ENCODE data around the gene CEP170B.

CEP170B gene

DNA sequence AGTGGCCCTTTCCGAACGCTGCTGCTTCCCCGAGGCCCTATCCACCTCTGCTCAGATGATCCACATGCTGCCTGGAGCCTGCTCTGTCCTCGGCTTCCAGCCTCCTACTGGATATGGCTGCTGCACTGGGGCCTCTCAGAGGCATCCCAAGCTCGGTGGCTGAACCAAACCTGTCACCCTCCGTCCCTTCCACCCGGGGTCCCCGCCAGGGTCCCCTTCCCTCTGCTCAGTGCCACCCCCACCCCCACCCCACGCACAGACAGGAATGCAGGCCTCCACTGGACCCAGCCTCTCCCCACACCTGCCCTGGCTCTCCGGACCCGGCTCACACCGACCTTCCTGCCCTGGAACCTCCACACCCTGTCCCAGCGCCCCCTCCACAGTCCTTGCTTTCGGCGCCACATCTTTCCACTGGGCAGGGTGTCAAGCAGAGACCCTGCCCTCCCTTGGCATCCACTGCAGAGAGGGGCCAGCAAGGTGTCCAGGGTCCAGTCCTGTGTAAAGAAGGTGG is 6.1 kb downstream of the CEP170B start:
- no peak for DNase-seq (ENCODE audit: insufficient read length)
- no peak for TF ChIP-seq POLR2A (IDR thresholded peaks at IDR 0.05; ENCODE audit: low read depth, low read length)
- no peak for TF ChIP-seq TAF1 (IDR thresholded peaks at IDR 0.05; ENCODE audit: borderline replicate concordance, low read depth, low read length)
- TF ChIP-seq POLR2AphosphoS5 (IDR thresholded peaks at IDR 0.05; ENCODE audit: low read depth, low read length), result no peak
- no peak for FAIRE-seq

- TF ChIP-seq POLR2A (IDR thresholded peaks at IDR 0.05; ENCODE audit: low read depth, low read length), result no peak
- no peak for TF ChIP-seq POLR2AphosphoS5 (IDR thresholded peaks at IDR 0.05; ENCODE audit: low read depth, low read length)
- TF ChIP-seq TAF1 (IDR thresholded peaks at IDR 0.05; ENCODE audit: borderline replicate concordance, low read depth, low read length), result no peak
- peak; percentile 89 for FAIRE-seq
- no peak for DNase-seq (ENCODE audit: insufficient read length)
Observed at GRCh38 chr14:104871656-104872468, 6.8 kb downstream of the CEP170B start.

DNA sequence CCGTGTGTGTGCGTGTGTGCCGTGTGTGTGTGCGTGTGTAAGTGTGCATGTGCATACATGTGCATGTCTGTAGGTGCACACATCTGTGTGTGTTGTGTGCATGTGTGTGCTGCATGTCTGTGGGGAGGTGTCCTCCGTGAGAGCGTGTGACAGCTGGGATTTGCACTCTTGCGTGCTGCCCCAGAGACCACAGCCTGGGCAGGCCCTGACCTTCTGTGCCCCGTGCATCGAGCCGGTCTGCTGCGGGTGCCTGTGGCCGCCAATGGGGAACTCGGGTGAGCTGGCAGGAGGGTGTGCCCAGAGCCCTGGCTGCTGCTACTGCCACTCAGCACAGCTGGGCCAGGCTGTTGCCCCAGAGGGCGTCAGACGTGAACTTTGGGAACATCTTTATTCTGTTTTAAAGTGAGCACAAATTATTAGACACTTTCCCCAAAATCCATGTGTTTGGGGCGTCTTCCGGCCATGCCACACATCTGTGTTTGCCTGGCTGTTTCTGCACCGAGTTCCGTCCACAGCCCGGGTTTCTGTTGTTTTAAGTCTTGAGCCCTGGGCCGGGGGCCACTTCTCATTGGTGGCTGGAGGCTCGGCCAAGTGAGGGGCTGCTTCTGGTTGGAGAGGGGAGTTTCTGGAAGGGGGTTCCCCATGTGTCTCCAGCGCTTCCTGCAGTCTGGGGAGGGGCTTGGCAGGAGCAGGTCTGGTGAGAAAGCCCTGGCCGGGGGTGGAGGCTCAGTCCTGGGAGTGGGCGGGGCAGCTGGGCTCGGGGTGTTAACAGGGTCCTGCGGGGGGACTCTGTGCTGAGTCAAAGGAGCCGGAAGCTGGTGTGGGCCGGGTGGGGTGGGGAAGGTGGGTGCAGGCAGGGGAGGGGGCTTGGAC is 7.6 kb downstream of the CEP170B start:
- FAIRE-seq (no peak), DNase-seq (ENCODE audit: insufficient read length) (no peak)
- no peak for TF ChIP-seq POLR2AphosphoS5 (IDR thresholded peaks at IDR 0.05; ENCODE audit: low read depth, low read length)

- FAIRE-seq, result no peak
- no peak for DNase-seq (ENCODE audit: insufficient read length)
- TF ChIP-seq POLR2AphosphoS5 (IDR thresholded peaks at IDR 0.05; ENCODE audit: low read depth, low read length) (no peak), TAF1 (IDR thresholded peaks at IDR 0.05; ENCODE audit: borderline replicate concordance, low read depth, low read length) (no peak), POLR2A (IDR thresholded peaks at IDR 0.05; ENCODE audit: low read depth, low read length) (no peak)
Observed at GRCh38 chr14:104873380-104874055, 8.4 kb downstream of the CEP170B start.

DNA sequence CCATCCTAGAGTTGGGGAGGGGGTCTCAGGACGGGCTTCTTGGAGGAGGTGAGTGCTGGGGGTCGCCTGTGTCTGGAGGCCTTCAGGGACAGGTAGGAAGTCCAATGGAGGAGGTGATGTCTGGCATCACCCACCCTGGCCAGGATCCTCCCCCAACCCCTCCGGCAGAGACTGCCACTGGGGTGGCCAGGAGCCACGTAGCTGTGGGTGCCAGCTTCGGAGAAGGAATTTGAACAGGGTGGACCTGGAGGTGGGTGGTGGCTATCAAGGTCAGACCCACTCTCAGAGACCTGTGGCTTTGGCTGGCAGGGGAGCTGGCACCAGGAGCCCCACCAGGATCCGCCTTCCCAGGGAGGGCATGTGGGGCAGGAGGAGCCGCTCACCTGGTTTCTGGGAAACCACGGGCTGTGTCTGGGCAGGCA is 9.1 kb downstream of the CEP170B start:
- FAIRE-seq (no peak), DNase-seq (ENCODE audit: insufficient read length) (no peak)
- TF ChIP-seq POLR2A (IDR thresholded peaks at IDR 0.05; ENCODE audit: low read depth, low read length), result no peak
- no peak for TF ChIP-seq POLR2AphosphoS5 (IDR thresholded peaks at IDR 0.05; ENCODE audit: low read depth, low read length)
- TF ChIP-seq TAF1 (IDR thresholded peaks at IDR 0.05; ENCODE audit: borderline replicate concordance, low read depth, low read length), result no peak

DNA sequence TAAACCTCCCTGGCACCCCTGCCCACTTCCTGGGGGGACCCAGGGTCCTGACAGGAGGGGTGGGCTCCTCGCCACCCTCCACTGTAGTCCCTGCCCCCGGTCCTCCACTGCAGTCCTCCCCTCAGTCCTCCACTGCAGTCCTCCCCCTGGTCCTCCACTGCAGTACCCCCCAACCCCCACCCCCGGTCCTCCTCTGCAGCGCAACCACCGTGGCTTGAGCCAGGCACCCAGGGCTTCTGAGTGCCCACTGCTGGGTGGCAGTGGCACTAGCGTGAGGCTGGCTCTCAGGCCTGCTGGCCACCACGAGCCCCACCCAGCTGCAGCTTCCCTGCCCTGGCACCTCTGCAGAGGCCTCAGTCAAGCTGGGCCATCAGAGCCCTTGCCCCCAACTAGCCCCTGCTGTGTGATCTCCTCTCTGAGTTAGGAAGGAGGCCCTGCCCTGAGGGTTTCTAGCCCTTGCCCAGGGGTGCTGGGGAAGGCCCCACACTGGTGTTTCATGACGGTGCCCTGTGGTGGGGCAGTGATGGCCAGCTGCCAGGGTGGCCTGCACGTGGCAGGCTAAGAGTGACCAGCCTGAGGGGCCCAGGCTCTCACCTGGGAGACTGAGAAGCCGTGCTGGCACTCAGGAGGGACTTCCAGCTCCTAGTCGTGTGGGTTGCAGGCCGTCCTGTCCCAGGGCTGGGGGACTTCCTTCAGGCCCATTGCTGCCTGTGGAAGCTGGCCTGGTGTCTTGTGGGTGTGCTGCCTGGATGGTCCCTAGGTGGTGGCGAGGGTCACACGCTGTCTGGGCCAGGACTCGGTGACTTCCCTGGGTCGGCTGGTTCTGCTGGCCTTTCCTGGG is 9.7 kb downstream of the CEP170B start:
- DNase-seq (ENCODE audit: insufficient read length) (no peak), FAIRE-seq (no peak)
- TF ChIP-seq POLR2A (IDR thresholded peaks at IDR 0.05; ENCODE audit: low read depth, low read length) (no peak), TAF1 (IDR thresholded peaks at IDR 0.05; ENCODE audit: borderline replicate concordance, low read depth, low read length) (no peak), POLR2AphosphoS5 (IDR thresholded peaks at IDR 0.05; ENCODE audit: low read depth, low read length) (no peak)

- DNase-seq (ENCODE audit: insufficient read length) (no peak), FAIRE-seq (no peak)
- TF ChIP-seq POLR2A (IDR thresholded peaks at IDR 0.05; ENCODE audit: low read depth, low read length) (no peak), TAF1 (IDR thresholded peaks at IDR 0.05; ENCODE audit: borderline replicate concordance, low read depth, low read length) (no peak), POLR2AphosphoS5 (IDR thresholded peaks at IDR 0.05; ENCODE audit: low read depth, low read length) (no peak)
Observed at GRCh38 chr14:104875412-104875751, 10.3 kb downstream of the CEP170B start.

DNA sequence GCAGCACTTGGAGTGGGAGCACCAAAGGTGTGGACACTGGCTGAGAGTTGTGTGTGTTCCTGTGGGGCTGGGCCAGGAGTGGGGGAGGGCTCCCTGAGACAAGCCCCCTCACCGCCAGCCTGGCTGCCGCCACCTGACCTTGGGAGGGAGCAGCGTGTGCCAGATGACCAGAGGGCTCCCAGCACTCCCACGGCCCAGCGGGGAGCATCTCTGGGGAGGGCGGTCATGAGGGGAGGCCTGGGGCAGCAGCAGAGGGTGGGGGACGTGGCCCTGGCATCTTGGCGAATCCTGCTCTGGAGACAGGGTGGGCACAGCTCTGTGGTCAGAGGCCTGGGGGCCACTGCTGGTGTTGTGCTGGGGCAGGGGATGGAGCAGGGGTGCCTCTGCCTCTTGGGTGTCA is 10.7 kb downstream of the CEP170B start:
- no peak for FAIRE-seq
- no peak for TF ChIP-seq TAF1 (IDR thresholded peaks at IDR 0.05; ENCODE audit: borderline replicate concordance, low read depth, low read length)
- no peak for TF ChIP-seq POLR2A (IDR thresholded peaks at IDR 0.05; ENCODE audit: low read depth, low read length)
- no peak for TF ChIP-seq POLR2AphosphoS5 (IDR thresholded peaks at IDR 0.05; ENCODE audit: low read depth, low read length)
- DNase-seq (ENCODE audit: insufficient read length), result no peak

GRCh38 chr14:104876251-104876699 is 11.2 kb downstream of the CEP170B start:
- TF ChIP-seq TAF1 (IDR thresholded peaks at IDR 0.05; ENCODE audit: borderline replicate concordance, low read depth, low read length) (no peak), POLR2A (IDR thresholded peaks at IDR 0.05; ENCODE audit: low read depth, low read length) (no peak), POLR2AphosphoS5 (IDR thresholded peaks at IDR 0.05; ENCODE audit: low read depth, low read length) (no peak)
- FAIRE-seq (no peak), DNase-seq (ENCODE audit: insufficient read length) (no peak)

DNA sequence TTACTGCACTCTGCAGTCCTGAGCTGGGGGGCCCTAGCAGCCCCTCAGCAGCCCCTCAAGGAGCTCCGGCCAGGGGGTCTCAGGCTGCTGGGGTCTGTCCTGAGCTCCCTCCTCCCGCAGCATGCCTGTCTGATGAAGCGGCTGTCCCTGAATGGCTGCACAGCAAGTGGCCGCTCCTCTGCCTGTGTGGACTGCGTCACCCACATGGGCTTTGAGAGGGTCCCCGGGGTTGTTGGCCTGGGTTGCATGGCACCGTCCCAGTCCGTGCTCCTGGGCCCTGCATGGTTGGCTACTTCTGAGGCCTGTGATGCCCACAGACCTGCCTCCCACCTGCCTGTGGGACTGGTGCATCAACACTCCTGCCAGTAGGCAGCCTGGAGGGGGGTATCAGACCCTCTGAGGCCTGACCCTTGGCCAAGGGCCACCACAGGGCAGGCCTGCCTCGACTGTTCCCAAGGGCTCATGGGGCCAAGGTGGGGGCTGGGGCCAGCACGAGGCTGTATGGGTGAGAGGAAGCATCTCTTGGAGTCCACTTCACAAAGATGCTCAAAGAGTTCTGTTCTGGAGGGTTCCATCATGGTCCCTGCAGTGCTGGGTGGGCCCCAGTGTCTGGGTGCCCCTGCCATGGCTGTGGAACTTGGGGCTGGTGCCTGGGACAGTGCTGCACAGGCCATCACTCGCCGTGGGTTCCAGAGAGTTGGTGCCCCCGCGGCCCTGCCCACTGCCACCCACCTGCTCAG is 12.2 kb downstream of the CEP170B start:
- DNase-seq (ENCODE audit: insufficient read length) (no peak), FAIRE-seq (no peak)
- TF ChIP-seq TAF1 (IDR thresholded peaks at IDR 0.05; ENCODE audit: borderline replicate concordance, low read depth, low read length) (no peak), POLR2AphosphoS5 (IDR thresholded peaks at IDR 0.05; ENCODE audit: low read depth, low read length) (no peak), POLR2A (IDR thresholded peaks at IDR 0.05; ENCODE audit: low read depth, low read length) (no peak)
